Panc1 (cell line): ENCODE data around the gene AIRE. TPM values are rescaled to one million over a fixed set of nuclear protein-coding genes. Genes with fewer than 3 reads are reported as not detected.

Source experiments
- ATAC-seq: fragments of 200-7000 bp; cut with Tn5 transposase; 2 replicates; pipeline ENCODE4 v1.9.1; 2020; ENCODE audit warnings: mild to moderate bottlenecking, moderate library complexity
- BruUV-seq: library from RNA; stranded (reverse); fragments of 400-500 nt; replicated peaks from 2 replicates; lab custom pipeline; 2021; lab: Mats Ljungman, UMichigan
- CTCF ChIA-PET: fragments of 300-600 bp; sonication (Branson Sonifier 250); formaldehyde crosslinking; loops from one replicate; lab custom pipeline; 2022; ENCODE audit warnings: antibody characterized with exemption; lab: Charles Lee
- POLR2A ChIA-PET: fragments of 300-600 bp; sonication (Branson Sonifier 250); formaldehyde crosslinking; loops from one replicate; lab custom pipeline; 2022; ENCODE audit warnings: antibody characterized with exemption; lab: Charles Lee
- DNase-seq: peaks from one replicate; pipeline ENCODE4 v3.0.0-alpha.2; 2010; ENCODE audit warnings: low read depth, low spot score
- H3K27ac ChIP-seq: 2 replicates; pipeline ENCODE4 v1.5.1; 2011; ENCODE audit warnings: mild to moderate bottlenecking, low read length, inconsistent platforms
- H3K27me3 ChIP-seq: fragments of 200-500 bp; sonication (Bioruptor generic); 2 replicates; pipeline ENCODE4 v1.6.0; 2014; ENCODE audit warnings: low read length, inconsistent platforms; ENCODE audit not compliant: control insufficient read depth, insufficient read depth
- H3K36me3 ChIP-seq: fragments of 200-500 bp; sonication (Bioruptor generic); 2 replicates; pipeline ENCODE4 v1.5.1; 2014; ENCODE audit warnings: inconsistent platforms, mild to moderate bottlenecking, low read length, moderate library complexity; ENCODE audit not compliant: control insufficient read depth, insufficient read depth
- H3K4me1 ChIP-seq: 2 replicates; pipeline ENCODE4 v1.5.1; 2011; ENCODE audit warnings: inconsistent platforms, mild to moderate bottlenecking, low read length, moderate library complexity; ENCODE audit not compliant: control insufficient read depth, insufficient read depth
- H3K4me3 ChIP-seq, 2 experiments: 2 replicates each; pipeline ENCODE4 v1.5.1; 2011 to 2012; ENCODE audit warnings: low read depth in 2 of 2, low read length in 2 of 2, mild to moderate bottlenecking in 2 of 2, inconsistent platforms in 1 of 2, moderate library complexity in 1 of 2
- H3K9me3 ChIP-seq: fragments of 200-500 bp; sonication (Bioruptor generic); 2 replicates; pipeline ENCODE4 v1.5.1; 2014; ENCODE audit warnings: low read depth, mild to moderate bottlenecking, inconsistent platforms, low read length, moderate library complexity; ENCODE audit not compliant: control insufficient read depth, insufficient read depth
- POLR2AphosphoS5 ChIP-seq: IDR thresholded peaks from 2 replicates; pipeline ENCODE4 v1.6.1; 2012; ENCODE audit warnings: mild to moderate bottlenecking, low read depth, low read length, moderate library complexity
- SIN3A ChIP-seq: IDR thresholded peaks from 2 replicates; pipeline ENCODE4 v1.6.1; 2012; ENCODE audit warnings: low read depth, mild to moderate bottlenecking, low read length, moderate library complexity, borderline replicate concordance; ENCODE audit not compliant: insufficient read depth
- TCF7L2 ChIP-seq: IDR thresholded peaks from 2 replicates; pipeline ENCODE4 v1.6.1; 2011; ENCODE audit warnings: mild to moderate bottlenecking, low read depth, low read length, inconsistent platforms
- in situ Hi-C: cut with HindIII; loops from 2 replicates; pipeline ENCODE4 v1.10.0; 2016; ENCODE audit warnings: low sequenced_read_pairs, low pct_unique_long_range_greater_than_20kb
- intact Hi-C: fragments of 100-400 bp; cut with micrococcal nuclease; formaldehyde crosslinking; loops from one replicate; pipeline ENCODE4 v1.10.0; 2022; ENCODE audit not compliant: unreplicated experiment
- total RNA-seq: library from RNA; stranded (reverse); gene quantifications from one replicate; pipeline ENCODE4 v1.2.1, GENCODE V29; 2021; ENCODE audit not compliant: unreplicated experiment
- TF ChIP-seq, protein P1 (sequence below), 2 experiments: IDR thresholded peaks; 2 replicates each; pipeline ENCODE4 v1.6.1; 2011 to 2012; ENCODE audit warnings: low read depth in 2 of 2, control low read depth in 1 of 2, low read length in 1 of 2, mild to moderate bottlenecking in 1 of 2, moderate library complexity in 1 of 2; ENCODE audit not compliant: insufficient read depth in 1 of 2
- TF ChIP-seq, protein P2 (sequence below): fragments of 450-650 bp; IDR thresholded peaks from 2 replicates; pipeline ENCODE4 v1.5.1; 2017; ENCODE audit warnings: mild to moderate bottlenecking

The AIRE gene
- total RNA-seq, 1 experiment from 2014 or later, result not detected

DNA sequence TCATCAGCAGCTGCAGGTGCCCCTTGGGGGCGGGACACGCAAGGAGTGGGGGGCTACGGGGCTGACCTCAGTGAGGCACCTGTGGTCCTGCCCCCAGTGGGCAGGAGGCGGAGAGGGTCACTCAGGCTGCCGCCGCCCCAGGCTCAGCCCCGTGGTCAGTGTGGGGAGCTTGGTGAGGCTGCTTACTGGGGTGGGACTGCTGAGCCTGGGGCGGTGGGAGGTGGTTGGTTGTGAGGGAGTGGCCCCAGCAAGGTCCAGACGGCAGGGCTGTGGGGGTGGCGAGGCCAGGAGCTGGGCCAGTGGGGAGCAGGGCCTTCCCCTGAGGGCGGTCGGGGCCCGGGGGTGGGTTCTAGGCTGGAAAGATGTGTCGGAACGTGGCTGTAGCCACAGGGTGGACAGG lies 28.5 kb downstream of the AIRE start:
- Histone ChIP-seq H3K4me1 (no peaks in the 10 kb centered on the region), H3K9me3 (no peaks in the 10 kb centered on the region), H3K36me3 (no peaks in the 10 kb centered on the region), H3K27ac (no peak overlapping the region), H3K4me3 (no peak overlapping the region), H3K27me3 (no peaks in the 10 kb centered on the region)
- ChIA-PET POLR2A (no interaction called here), CTCF (no interaction called here)
- DNase-seq, result no peak
- no TSS peak for BruUV-seq
- no peak for ATAC-seq
- TF ChIP-seq, protein P1, sequence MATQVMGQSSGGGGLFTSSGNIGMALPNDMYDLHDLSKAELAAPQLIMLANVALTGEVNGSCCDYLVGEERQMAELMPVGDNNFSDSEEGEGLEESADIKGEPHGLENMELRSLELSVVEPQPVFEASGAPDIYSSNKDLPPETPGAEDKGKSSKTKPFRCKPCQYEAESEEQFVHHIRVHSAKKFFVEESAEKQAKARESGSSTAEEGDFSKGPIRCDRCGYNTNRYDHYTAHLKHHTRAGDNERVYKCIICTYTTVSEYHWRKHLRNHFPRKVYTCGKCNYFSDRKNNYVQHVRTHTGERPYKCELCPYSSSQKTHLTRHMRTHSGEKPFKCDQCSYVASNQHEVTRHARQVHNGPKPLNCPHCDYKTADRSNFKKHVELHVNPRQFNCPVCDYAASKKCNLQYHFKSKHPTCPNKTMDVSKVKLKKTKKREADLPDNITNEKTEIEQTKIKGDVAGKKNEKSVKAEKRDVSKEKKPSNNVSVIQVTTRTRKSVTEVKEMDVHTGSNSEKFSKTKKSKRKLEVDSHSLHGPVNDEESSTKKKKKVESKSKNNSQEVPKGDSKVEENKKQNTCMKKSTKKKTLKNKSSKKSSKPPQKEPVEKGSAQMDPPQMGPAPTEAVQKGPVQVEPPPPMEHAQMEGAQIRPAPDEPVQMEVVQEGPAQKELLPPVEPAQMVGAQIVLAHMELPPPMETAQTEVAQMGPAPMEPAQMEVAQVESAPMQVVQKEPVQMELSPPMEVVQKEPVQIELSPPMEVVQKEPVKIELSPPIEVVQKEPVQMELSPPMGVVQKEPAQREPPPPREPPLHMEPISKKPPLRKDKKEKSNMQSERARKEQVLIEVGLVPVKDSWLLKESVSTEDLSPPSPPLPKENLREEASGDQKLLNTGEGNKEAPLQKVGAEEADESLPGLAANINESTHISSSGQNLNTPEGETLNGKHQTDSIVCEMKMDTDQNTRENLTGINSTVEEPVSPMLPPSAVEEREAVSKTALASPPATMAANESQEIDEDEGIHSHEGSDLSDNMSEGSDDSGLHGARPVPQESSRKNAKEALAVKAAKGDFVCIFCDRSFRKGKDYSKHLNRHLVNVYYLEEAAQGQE (IDR thresholded peaks at IDR 0.05; ENCODE audit: insufficient read depth in 1 of 2, low read depth in 2 of 2, low read length in 1 of 2), result no peak
- TF ChIP-seq, protein P2, sequence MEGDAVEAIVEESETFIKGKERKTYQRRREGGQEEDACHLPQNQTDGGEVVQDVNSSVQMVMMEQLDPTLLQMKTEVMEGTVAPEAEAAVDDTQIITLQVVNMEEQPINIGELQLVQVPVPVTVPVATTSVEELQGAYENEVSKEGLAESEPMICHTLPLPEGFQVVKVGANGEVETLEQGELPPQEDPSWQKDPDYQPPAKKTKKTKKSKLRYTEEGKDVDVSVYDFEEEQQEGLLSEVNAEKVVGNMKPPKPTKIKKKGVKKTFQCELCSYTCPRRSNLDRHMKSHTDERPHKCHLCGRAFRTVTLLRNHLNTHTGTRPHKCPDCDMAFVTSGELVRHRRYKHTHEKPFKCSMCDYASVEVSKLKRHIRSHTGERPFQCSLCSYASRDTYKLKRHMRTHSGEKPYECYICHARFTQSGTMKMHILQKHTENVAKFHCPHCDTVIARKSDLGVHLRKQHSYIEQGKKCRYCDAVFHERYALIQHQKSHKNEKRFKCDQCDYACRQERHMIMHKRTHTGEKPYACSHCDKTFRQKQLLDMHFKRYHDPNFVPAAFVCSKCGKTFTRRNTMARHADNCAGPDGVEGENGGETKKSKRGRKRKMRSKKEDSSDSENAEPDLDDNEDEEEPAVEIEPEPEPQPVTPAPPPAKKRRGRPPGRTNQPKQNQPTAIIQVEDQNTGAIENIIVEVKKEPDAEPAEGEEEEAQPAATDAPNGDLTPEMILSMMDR, result no peak
- TF ChIP-seq TCF7L2 (no peak), POLR2AphosphoS5 (no peak), SIN3A (no peak)
- in situ Hi-C loops, result no loop called here
- intact Hi-C loops, result no loop called here

DNA sequence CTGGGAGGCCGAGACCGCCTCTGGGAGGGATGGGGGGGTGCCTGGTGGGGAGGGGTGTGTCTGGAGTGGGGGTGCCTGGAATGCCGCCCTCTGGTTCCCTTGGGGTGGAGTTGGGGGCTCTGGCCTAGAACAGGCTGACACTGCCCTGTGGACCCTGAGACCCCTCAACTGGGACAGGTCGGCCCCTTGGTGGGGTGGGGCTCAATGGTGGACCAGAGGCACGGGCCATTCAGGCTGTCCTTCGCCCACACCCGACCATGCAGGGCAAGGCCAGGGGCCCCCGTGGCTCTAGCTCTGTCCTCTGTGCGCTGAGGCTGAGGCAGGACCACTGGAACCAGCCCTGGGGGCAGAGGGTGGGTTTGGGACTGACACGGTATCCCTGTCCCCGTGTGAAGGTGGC lies 28.9 kb downstream of the AIRE start:
- POLR2A ChIA-PET, result interaction anchor here (0.6 kb wide), 1 partner anchor 163 kb away, joined by 3 read pairs; no protein-coding TSS in a partner anchor

More for the DNA sequence above, 28.9 kb downstream of the AIRE start:
- H3K9me3 ChIP-seq, result no peaks in the 10 kb centered on the region
- CTCF ChIA-PET, result no interaction called here
- intact Hi-C loops (no loop called here), in situ Hi-C loops (no loop called here)
- no peak overlapping the region for H3K27ac ChIP-seq
- H3K4me1 ChIP-seq, result no peaks in the 10 kb centered on the region
- no TSS peak for BruUV-seq
- DNase-seq (no peak), ATAC-seq (no peak)
- no peaks in the 10 kb centered on the region for H3K36me3 ChIP-seq
- H3K4me3 ChIP-seq, result no peak overlapping the region
- no peaks in the 10 kb centered on the region for H3K27me3 ChIP-seq
- TF ChIP-seq TCF7L2, result no peak
- no peak for TF ChIP-seq SIN3A
- TF ChIP-seq, protein P1 (IDR thresholded peaks at IDR 0.05; ENCODE audit: insufficient read depth in 1 of 2, low read depth in 2 of 2, low read length in 1 of 2), result no peak
- TF ChIP-seq, protein P2, result no peak
- no peak for TF ChIP-seq POLR2AphosphoS5
